Ecto neural progenitor cell (in vitro differentiated cells): ENCODE measurements around the gene KIAA0319L.
"Not testable (repeated sequence)": the region's sequence is repeated elsewhere in the genome, so short reads cannot be mapped to it uniquely, and the experiment has no call there.

Experiments used
- DNase-seq: peaks from one replicate; pipeline ENCODE4 v3.0.0-alpha.2; 2018; ENCODE audit warnings: low spot score

KIAA0319L gene

DNA sequence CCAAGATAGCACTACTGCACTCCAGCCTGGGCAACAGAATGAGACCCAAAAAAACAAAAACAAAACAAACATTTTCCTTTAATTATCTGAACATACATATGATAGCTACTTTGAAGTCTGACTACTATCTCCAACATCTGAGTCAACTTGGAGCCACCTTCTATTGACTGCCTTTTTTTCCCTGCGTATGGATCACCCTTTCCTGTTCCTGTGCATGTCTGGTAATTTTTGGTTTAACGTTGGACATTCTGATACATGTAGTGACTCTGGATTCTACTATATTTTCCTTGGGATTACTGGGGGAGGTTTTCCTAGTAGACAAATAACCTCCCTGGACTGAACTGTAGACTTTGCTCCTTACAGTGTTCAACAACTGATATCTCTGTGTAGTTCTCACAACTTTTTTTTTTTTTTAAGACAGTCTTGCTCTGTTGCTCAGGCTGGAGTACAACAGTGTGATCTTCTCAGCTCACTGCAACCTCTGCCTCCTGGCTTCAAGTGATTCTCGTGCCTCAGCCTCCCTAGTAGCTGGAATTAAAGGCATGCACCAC, 70.3 kb downstream of the KIAA0319L start:
- no peak for DNase-seq

DNA sequence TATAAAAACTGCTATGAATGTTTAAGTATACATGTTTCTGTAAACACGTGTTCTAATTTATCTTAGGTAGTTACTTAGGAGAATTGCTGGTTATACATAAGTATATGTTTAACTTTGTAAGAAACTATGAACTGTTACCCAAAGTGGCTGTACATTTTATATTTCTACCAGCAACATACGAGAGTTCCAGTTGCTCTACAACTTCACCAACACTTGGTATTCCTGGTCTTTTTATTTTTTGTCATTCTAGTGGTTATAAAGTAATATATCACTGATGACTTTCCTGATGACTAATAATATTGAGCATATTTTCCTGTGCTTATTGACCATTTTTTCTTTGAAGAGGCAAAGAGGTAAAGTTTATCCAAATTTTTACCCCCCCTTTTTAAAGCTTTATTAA, 76.0 kb downstream of the KIAA0319L start:
- no peak for DNase-seq

DNA sequence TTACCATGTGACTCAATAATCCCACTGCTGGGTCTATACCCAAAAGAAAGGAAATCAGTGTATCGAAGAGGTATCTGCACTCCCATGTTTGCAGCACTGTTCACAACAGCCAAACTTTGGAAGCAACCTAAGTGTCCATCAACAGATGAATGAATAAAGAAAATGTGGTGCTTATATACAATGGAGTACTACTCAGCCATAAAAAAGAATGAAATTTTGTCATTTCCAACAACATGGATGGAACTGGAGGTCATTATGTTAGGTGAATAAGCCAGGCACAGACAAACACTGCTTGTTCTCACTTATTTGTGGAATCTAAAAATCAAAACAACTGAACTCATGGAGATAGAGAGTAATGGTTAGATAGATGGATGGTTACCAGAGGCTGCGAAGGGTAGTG, 79.3 kb downstream of the KIAA0319L start:
- DNase-seq = no peak

- no peak for DNase-seq
Observed at GRCh38 chr1:35475856-35476674, 81.1 kb downstream of the KIAA0319L start.

DNA sequence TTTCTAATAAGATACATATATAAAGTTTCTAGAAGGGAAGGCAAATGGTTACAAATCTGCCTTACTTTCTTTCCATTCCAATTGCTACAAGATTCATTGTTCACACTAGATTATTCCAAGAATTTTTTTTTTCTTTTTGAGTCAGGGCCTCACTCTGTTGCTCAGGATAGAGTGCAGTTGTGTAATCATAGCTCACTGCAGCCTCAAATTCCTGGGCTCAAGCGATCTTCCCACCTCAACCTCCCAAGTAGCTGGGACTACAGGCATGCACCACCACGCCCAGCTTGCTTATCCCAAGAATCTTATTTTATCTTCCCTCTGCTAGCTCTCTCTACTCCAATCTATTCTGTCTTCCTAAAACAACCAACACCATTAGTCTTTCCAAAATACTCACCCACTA, 81.8 kb downstream of the KIAA0319L start:
- no peak for DNase-seq

DNA sequence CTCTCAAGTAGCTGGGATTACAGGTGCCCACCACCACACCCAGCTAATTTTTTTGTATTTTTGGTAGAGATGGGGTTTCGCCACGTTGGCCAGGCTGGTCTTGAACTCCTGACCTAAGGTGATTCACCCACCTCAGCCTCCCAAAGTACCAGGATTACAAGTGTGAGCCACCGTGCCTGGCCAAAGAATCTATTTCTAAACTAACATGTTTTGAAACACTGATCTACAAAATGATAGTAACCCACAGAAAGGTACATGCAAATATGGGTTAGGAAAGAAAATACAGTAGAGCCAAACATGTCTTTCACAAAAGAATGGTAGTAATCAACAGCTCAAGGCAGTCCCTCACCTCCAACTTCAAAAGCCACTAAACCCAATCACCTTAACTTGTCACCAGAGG, 84.0 kb downstream of the KIAA0319L start:
- not testable (repeated sequence) for DNase-seq

GRCh38 chr1:35470977-35471613, 86.1 kb downstream of the KIAA0319L start:
- no peak for DNase-seq

DNA sequence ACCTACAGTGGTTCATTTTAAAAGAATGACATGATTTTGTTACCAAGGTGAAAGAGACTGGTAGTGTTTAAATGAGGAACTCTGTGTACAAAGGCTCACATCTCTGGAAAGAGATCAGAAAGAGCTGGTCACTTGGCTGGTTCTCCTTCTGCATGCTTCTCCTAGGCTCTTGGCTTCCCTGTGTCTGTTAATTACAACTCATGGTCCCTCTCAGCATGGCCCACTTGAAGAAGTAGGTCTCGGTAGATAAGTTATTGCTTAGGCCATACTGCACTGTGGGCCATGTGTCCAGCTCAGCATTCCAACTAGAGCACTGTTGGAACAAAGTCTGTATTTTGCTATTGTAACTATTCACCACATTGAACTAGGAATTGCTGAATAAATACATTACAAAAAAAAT, 91.1 kb downstream of the KIAA0319L start:
- no peak for DNase-seq

DNA sequence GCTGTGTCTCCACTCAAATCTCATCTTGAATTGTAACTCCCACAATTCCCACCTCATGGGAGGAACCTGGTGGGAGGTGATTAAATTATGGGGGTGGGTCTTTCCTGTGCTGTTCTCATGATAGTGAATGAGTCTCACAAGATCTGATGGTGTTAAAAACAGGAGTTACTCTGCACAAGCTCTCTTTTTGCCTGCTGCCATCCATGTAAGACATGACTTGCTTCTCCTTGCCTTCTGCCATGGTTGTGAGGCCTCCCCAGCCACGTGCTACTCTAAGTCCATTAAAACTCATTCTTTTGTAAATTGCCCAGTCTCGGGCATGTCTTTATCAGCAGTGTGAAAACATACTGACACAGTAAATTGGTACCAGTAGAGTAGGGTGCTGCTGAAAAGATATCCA, 93.5 kb downstream of the KIAA0319L start:
- DNase-seq = not testable (repeated sequence)

- DNase-seq = no peak
Observed at GRCh38 chr1:35463232-35463631, 94.0 kb downstream of the KIAA0319L start.

GRCh38 chr1:35461966-35462651, 95.1 kb downstream of the KIAA0319L start:
- no peak for DNase-seq

DNA sequence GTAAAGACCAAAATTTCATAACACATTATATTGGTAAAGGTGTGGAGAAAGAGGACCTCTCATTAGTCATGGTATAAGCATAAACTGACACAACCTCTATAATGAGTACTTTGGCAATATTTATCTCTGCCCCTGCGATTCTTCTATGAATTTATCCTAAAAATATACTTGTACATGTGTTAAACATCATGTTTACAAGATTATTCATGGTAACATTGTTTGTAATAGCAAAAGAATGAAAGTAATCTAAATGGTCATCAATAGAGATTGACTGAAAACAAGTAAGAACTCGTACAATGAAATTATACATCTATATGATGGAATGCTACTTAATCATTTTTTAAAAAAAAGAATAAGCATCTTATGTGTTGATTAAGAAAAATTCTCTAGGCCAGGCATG, 96.4 kb downstream of the KIAA0319L start:
- no peak for DNase-seq

- no peak for DNase-seq
Observed at GRCh38 chr1:35454616-35455015, 102.6 kb downstream of the KIAA0319L start.

DNA sequence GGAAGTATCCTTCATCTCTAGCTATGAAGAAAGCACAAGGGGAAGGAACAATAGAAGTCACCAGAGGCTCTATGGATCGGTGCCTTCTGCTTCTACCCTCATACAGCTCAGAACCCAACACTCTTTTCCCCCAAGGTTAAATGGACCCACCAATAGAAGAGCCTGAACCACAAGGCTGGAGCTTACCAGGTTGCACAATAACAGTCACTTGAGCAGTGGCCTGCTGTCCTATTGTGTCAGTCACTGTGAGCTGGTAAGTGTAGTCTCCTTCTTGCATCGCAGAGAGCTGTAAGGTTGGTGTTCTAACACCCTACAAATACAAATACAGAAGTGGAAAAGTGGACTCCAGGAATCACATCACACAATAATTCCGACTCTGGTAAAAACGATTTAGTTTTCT, 103.0 kb downstream of the KIAA0319L start:
- no peak for DNase-seq

DNA sequence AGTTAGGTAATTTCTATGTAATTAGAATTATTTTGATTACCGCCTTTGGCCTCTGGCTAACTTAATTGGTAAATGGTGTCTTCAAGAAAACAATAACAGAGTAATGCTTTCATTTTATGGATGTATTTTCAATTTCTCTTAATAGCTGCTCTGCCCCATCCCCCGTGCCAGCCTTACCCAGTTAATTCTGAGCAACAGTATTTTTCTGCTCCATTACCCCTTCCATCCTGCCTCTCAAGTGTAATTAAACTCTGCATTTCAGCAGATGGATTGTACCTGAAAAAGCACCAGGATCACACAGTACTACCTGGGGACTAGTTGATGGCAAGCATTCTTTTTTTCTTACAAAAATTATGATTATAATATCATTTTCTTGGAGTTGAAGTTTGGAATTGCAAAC, 104.2 kb downstream of the KIAA0319L start:
- DNase-seq = no peak

GRCh38 chr1:35452106-35452774, 105.0 kb downstream of the KIAA0319L start:
- DNase-seq = no peak

GRCh38 chr1:35451125-35451528, 106.1 kb downstream of the KIAA0319L start:
- peak; percentile 76 for DNase-seq

- DNase-seq = no peak
Observed at GRCh38 chr1:35449334-35450008, 107.7 kb downstream of the KIAA0319L start.

GRCh38 chr1:35448344-35448801, 108.8 kb downstream of the KIAA0319L start:
- no peak for DNase-seq

DNA sequence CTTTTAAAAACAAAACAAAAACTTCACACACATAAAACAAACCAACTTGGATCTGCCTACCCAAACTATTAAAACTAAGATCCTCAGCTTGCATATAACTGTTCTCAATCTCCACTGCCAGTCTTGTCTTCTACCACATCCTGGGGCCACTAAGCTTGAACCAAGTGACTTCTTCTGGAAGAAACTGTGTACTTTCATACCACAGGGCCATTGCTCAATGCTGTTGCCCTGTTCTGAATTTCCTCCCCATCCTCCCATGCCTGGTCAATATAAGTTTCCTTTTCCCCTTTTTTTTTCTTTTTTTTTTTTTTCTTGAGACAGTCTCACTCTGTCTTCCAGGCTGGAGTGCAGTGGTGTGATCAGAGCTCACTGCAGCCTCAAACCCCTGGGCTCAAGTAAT, 109.9 kb downstream of the KIAA0319L start:
- no peak for DNase-seq

DNA sequence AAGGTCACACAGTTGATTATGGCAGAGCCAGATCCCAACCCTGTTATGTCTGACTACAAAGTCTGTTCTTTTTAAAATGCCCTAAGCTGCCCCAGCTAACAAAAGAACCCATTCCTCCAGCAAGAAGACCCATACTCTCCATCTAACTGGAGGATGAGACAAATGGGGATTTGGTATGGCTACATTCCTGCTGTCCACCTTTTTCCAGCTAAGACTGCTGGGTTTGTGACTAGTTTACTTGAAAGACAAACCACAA, 112.8 kb downstream of the KIAA0319L start:
- DNase-seq = no peak
